ENCODE data around the gene COX4I1. TPM values are rescaled to one million over a fixed set of nuclear protein-coding genes. Genes with fewer than 3 reads are reported as not detected.

The COX4I1 gene
- total and polyA plus RNA-seq, 9 of the 15 experiments (the other 6 are each of a cell fraction or from before 2014, with no cell fraction given): 651 to 2,356 (median 1,032) TPM

DNA sequence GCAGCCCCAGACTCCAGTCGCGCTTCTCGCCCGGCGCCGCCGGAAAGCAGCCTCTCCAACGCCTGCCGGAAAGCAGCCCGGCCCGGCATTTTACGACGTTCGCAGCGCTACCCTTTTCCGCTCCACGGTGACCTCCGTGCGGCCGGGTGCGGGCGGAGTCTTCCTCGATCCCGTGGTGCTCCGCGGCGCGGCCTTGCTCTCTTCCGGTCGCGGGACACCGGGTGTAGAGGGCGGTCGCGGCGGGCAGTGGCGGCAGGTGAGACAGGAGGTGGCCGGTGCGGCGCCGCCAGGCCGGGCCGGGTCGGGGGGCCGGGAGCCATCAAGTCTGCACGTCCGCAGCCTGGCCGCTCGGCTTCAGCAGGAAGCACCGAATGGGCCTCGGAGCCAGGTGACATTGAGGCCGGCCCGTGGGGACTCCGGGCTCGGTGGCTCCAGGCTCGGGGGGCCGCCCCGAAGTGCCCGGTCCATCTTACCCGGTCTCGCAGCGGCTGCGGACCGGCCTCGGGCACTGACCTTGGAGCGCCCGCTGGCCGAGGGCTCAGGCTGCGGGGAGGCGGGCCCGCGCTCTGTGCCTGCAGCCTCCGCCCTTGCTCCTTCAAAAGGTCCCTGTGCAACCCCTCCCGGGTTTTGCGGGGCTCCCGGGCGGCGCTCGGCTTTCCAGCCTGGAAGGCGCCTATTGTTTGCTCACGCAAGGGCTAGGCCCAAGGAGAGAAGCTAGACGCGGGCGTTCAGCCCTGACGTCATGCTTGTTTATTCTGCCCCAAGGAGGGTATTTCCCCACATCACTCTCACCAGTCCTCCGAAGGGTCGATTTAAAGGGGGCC is at the start of gene COX4I1, which contains the start of gene EMC8 (continued):
- TF ChIP-seq ZBTB9 (CRISPR knock-in tag; IDR thresholded peaks at IDR 0.05) (peak; percentile 43; the same call in 1 of the 2 replicates), ARID2 (IDR thresholded peaks at IDR 0.05) (no peak), ZNF41 (CRISPR knock-in tag; conservative IDR thresholded peaks at IDR 0.05) (no peak), GABPB1 (CRISPR knock-in tag; IDR thresholded peaks at IDR 0.05) (peak; percentile 81; the same call in 1 of the 2 replicates), CREM (IDR thresholded peaks at IDR 0.05; ENCODE audit: low read depth) (peak; percentile 78), FOS (IDR thresholded peaks at IDR 0.05; ENCODE audit: extremely low read depth, insufficient read length) (peak; percentile 4), RHOXF2B (CRISPR knock-in tag; conservative IDR thresholded peaks at IDR 0.05) (no peak), SRSF7 (optimal IDR thresholded peaks at IDR 0.05; ENCODE audit: low read depth, low read length) (no peak), TBP (optimal IDR thresholded peaks at IDR 0.05; ENCODE audit: low read depth, low read length) (peak; percentile 75), NONO (IDR thresholded peaks at IDR 0.05; ENCODE audit: low read depth in 2 of 2, low read length in 1 of 2) (peak; percentile 10 to 90; a peak in 3 of 4 replicates), GABPA (tag; conservative IDR thresholded peaks at IDR 0.05; ENCODE audit: low read depth) (peak; percentile 93), SAFB (IDR thresholded peaks at IDR 0.05; ENCODE audit: borderline replicate concordance, low read depth, low read length) (no peak)
- TF ChIP-seq, protein P1, sequence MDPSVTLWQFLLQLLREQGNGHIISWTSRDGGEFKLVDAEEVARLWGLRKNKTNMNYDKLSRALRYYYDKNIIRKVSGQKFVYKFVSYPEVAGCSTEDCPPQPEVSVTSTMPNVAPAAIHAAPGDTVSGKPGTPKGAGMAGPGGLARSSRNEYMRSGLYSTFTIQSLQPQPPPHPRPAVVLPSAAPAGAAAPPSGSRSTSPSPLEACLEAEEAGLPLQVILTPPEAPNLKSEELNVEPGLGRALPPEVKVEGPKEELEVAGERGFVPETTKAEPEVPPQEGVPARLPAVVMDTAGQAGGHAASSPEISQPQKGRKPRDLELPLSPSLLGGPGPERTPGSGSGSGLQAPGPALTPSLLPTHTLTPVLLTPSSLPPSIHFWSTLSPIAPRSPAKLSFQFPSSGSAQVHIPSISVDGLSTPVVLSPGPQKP (CRISPR knock-in tag; IDR thresholded peaks at IDR 0.05): no peak
- TF ChIP-seq, protein P2, sequence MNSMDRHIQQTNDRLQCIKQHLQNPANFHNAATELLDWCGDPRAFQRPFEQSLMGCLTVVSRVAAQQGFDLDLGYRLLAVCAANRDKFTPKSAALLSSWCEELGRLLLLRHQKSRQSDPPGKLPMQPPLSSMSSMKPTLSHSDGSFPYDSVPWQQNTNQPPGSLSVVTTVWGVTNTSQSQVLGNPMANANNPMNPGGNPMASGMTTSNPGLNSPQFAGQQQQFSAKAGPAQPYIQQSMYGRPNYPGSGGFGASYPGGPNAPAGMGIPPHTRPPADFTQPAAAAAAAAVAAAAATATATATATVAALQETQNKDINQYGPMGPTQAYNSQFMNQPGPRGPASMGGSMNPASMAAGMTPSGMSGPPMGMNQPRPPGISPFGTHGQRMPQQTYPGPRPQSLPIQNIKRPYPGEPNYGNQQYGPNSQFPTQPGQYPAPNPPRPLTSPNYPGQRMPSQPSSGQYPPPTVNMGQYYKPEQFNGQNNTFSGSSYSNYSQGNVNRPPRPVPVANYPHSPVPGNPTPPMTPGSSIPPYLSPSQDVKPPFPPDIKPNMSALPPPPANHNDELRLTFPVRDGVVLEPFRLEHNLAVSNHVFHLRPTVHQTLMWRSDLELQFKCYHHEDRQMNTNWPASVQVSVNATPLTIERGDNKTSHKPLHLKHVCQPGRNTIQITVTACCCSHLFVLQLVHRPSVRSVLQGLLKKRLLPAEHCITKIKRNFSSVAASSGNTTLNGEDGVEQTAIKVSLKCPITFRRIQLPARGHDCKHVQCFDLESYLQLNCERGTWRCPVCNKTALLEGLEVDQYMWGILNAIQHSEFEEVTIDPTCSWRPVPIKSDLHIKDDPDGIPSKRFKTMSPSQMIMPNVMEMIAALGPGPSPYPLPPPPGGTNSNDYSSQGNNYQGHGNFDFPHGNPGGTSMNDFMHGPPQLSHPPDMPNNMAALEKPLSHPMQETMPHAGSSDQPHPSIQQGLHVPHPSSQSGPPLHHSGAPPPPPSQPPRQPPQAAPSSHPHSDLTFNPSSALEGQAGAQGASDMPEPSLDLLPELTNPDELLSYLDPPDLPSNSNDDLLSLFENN (IDR thresholded peaks at IDR 0.05; ENCODE audit: low read depth in 2 of 2, low read length in 2 of 2): no peak
- TF ChIP-seq, protein P3, sequence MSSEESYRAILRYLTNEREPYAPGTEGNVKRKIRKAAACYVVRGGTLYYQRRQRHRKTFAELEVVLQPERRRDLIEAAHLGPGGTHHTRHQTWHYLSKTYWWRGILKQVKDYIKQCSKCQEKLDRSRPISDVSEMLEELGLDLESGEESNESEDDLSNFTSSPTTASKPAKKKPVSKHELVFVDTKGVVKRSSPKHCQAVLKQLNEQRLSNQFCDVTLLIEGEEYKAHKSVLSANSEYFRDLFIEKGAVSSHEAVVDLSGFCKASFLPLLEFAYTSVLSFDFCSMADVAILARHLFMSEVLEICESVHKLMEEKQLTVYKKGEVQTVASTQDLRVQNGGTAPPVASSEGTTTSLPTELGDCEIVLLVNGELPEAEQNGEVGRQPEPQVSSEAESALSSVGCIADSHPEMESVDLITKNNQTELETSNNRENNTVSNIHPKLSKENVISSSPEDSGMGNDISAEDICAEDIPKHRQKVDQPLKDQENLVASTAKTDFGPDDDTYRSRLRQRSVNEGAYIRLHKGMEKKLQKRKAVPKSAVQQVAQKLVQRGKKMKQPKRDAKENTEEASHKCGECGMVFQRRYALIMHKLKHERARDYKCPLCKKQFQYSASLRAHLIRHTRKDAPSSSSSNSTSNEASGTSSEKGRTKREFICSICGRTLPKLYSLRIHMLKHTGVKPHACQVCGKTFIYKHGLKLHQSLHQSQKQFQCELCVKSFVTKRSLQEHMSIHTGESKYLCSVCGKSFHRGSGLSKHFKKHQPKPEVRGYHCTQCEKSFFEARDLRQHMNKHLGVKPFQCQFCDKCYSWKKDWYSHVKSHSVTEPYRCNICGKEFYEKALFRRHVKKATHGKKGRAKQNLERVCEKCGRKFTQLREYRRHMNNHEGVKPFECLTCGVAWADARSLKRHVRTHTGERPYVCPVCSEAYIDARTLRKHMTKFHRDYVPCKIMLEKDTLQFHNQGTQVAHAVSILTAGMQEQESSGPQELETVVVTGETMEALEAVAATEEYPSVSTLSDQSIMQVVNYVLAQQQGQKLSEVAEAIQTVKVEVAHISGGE (CRISPR knock-in tag; IDR thresholded peaks at IDR 0.05): peak in 1 of 3 experiments; percentile 27; a peak in 2 of 6 replicates
